NOMO-1 treated with dmso at 0.1 percent for 144 hours (cell line): ENCODE data around the gene TANGO6.

Source experiments
- DNase-seq: peaks from one replicate; lab custom pipeline; 2025; ENCODE audit not compliant: unreplicated experiment; lab: John Stamatoyannopoulos, UW

TANGO6 gene

DNA sequence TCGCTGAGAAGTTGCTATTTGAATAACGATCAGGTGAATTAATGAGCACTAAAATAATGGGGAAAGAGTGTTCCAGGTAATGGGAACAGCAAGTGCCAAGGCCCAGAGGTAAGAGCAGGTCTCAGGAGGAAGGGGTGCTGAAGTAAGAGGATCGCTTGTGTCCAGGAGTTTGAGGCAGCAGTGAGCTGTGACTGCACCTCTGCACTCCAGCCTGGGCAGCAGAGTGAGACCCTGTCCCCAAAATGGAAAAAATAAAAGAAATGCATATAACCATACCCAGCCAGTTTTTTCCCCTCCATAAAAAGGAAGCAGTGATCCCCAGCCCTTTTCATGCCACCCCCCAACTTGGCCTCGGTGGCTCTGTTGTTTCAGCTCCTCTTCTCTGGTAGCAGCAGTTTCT, 245.4 kb downstream of the TANGO6 start:
- DNase-seq = no peak

DNA sequence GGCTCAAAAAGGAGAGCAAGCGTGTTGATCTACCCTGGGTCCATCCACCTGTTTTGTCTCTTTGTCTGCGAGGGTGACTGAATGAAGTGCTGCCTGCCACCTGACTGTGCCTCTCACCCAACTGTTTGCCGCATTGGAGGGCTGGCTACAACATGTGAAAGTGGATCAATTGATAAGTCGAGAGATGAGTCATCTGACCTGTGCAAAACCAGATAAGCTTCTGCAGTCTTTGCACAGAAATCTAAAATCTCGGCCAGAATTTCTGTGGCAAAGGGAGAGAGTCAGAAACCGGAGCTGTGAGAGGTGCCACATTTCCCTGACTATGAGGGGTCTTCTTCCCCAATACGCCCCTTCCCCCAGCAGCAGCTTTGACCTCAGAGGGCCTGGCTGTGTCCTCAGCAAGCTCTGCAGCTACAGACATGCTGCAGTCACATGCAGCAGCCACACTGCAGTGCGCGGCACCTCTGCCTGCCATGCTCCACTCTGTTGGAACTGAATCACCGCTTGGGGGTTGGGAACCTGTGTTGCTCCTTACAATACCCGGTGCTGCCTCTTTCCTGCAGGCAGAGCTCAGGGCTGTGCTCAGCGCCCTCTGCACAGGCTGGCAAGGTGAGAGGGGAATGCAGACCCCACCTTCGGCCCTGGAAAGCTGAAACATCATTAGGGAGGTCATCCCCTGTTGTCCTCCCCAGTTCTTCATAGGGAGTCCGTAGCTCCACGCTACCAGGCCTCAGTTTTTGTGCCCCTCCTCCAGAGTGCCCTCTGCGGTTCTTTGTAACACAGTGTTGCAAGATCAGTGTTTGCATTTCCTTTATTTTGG, 246.0 kb downstream of the TANGO6 start:
- DNase-seq = no peak

DNA sequence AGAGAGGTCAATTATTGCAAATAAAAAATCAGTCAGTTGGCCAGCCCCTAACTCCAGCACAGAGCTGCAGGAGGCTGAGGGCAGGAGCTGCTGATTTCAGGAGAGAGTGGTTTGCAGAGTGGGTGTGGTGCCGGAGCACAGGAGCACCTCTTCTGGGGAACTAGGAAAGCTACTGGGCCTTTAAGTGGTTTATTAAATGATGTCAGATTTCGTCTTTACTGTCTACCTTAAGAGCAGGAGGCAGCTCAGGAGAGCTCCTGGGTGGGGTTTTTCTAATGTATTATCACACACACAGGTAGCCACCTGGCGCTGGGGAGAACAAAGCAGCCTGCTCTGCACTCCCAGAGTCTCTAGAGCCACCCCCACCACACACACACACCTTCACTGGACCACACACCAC, 250.6 kb downstream of the TANGO6 start:
- DNase-seq = no peak

DNA sequence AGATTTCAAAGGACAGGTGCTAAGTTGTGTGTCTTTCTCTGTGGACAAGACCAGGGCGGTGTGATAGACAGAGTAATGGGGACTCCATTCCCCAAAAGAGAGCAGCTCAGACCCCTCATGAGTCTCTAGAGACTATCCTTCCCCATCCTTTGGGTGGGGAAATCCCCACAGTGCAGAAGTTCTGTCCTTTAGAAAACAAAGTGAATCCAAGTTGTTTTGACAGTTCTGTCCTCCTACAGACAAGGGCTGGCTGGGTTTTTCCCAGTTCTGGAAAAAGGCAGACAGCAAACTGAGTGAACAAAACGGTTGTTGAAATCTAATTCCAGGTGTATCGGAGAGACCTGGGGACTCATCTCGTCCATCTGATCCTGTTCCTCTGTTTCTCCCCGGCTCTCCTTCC, 251.2 kb downstream of the TANGO6 start:
- DNase-seq = no peak

DNA sequence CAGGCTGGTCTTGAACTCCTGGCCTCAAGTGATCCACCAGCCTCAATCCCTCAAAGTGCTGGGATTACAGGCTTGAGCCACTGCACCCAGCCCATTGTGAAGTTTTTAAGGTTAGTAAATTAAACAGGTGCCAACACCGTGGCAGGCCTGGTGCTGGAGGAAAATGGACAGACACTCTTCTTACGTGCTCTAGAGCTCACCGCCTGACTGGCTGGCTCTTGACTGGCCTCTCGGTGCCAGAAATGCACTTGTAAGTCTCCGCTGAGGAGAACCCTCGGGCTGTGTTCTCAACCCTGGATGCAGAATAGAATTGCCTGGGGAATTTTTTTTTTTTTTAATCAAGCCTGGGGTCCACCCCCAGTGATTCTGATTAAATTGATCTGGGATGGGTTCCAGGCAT, 251.9 kb downstream of the TANGO6 start:
- no peak for DNase-seq

DNA sequence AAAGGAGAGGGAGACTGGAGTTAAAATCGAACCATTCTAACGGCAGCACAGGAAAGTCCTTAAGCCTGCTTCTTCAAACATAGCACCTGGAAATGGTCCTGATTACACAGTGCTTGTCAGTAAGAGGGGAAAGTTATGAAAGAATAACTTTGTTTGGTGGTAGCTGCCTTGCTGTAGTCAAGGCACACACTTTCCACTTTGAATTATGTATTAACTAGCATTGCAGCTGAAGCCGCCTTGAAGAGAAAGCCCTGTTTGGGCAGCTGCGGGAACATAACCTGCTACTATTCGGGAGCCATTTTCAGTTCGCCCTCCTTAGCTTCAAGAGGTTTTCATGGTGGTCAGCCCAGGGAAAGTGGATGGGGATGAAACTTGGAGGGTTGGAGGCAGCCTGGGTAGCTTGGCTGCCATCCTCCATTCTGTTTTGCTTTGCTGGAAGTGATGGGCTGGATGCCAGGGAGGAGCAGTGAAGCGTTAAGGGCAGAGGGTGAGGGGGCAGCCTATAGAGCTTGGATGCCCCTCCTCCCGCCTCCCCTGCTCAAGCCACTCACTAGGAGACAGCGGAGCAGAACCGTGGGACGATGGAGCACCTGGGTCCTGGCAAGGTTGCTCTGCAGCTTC, 256.9 kb downstream of the TANGO6 start:
- DNase-seq = no peak

DNA sequence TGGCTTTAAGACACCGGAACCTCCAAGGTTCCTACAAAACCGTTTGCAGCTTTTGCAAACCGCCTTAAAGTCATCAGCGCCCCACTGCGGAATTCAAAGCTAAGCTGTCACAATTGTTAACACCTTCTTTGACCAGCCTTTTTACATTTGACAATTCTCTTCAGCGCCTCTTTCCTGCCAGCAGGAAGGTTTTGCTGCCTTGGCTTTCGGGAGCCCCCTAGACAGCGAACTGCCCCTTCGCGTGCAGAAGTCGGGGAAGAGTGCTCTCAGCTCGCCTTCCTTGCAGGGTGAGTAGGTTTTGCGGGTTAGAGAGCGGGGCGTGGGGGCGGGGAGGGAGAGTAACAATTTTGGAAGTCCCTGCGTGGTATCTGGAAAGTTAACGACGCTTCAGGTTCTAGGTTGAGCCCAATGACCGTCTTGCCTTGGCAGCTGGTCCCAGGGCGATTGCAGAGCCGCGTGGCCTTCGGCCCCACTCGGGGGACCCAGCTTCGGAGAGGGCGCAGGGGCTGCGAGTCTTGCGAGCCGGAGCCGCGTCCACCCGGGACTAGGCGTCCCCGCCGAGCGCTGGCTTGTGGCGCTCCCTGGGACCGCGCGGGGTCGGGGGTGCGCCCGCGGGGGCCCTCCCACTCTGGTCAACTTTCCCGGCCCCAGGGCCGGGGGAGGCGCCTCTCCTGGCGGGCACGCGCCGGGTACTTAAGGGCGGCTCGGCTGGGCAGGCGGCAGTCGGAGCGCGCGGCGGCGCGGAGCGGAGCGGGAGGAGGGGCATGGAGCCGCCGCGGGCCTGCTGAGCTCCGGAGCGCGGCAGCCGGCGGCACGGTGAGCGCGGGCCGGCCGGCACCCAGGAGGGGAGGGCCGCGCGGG, 262.4 kb downstream of the TANGO6 start, which contains the start of gene HAS3:
Gene HAS3 (plus strand): TSS at position 153 of the 861 bp plus-strand sequence. CDS start 3,743 bp downstream, outside the sequence.
- DNase-seq = peak; percentile 35

DNA sequence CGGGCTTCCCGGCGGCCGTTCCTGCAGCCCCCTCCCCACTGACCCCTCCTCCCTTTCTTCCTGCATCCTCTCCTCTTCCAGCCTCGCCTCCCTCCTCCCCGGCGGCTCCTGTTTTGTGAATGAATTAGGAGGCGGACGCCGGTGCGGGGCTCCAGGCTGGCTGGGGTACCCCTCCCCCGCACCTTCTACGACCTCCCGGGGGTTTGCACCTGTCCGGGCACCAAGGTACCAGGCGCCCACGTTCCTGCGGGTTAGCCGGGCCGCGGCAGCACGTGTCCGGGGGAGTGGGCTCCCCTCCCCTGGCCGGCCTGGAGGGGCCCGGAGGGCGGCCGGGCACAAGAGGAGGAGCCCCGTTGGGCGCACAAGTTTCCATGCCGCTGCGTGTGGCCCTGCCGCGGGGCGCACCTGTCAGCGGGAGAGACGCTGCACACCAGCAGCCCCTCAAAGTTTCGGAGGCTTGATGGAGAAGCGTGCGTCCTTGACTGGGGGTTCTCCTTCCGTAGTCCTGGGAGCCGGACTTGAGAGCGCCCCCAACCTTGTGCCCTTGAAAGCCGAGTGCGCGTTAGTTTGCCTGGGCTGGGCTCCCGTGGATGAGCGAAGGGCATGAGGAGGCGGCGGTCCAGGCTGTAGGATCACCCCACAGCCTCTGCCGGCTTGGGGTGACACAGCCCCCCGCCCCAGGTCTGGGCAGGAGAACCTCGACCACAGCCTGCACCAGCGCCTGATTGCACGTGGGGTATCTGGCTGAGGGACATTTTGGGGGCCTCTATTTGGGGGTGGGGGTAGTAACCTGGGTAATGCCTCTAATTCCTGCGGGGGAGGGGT, 263.4 kb downstream of the TANGO6 start:
- no peak for DNase-seq

DNA sequence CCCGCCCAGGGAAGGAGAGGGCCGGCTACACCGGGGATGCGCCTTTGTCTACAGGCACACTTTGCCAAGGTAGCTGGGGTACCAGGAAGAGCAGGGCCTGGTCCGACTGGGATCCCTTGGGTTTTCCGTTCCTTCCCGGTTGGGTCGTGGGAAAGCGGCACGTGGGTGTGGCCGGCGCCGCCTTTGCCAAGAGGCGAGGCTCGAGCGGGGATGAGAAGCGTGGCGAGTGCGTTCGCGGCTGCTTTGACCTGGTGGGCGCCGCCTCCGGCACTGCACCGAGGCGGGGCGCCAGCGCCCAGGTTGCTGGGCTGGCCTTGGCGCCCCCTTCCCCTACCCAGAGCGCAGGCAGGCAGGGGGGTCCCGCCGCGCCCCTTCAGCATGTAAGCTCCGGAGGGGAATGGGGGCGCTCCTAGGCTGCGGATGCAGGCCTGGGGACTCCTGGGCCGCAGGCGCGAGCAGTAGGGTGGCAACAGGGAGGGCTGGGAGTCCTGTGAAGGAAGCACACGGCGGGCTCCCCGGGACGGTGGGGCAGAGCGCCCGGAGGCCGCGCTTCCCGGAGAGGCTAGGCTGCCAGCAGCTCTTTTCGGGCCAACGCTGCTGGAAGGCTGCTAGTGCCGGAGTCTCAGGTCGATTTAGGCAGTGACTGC, 264.1 kb downstream of the TANGO6 start:
- DNase-seq = no peak

DNA sequence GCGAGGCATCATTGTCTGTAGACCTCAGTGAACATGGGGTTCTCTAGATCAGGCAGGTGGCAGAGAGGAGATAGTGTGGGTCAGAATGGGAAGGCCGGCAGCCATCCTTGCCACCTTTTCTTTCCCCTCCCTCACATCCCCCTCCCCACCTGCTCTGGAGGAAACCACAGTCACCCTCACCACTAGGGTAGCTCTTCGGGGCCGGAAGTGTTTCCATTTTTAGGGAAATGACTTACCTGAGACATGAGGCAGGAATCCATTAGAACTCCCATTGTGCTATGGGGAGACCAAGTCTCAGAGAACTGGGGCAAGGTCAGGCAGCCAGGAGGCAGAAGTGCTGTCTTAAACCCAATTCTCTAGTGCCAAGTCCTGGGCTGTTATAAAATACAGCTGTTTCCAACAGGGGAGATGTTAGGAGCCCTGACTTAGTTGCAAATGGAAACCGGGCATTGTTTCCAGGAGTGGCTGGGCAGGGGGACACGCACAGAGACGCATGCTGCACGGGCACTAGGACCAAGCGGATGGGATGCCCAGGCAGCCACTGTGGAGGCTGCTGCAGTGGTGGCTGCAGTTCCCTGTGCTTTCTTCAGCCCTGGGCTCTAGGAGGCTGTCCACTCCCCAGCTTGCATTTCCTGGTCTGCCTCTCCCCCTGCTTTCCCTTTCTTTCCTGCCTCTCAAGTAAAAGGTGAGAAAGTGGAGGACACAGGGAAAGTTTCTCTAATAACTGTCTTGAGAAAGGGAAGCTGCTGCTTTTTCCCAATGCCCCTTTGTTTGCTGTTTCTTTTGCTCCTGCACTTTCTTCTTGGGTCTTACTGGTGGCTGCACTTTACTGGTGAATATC, 265.0 kb downstream of the TANGO6 start:
- no peak for DNase-seq

DNA sequence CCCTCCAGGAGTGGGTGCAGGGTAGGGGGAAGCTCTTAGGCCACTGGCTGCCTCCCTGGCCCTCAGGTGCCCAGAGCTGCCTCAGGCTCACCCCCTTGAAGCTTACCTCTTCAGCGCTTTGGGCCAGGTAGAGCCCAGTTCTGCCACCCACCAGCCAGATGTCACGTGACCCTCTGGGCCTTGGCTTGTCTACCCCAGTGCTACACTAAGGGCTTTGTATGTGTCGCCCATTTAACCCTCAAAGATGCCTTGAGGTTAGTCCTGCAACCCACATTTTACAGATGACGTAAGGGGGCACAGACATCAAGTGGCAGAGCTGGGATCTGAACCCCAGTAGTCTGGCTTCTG, 265.5 kb downstream of the TANGO6 start:
- no peak for DNase-seq

DNA sequence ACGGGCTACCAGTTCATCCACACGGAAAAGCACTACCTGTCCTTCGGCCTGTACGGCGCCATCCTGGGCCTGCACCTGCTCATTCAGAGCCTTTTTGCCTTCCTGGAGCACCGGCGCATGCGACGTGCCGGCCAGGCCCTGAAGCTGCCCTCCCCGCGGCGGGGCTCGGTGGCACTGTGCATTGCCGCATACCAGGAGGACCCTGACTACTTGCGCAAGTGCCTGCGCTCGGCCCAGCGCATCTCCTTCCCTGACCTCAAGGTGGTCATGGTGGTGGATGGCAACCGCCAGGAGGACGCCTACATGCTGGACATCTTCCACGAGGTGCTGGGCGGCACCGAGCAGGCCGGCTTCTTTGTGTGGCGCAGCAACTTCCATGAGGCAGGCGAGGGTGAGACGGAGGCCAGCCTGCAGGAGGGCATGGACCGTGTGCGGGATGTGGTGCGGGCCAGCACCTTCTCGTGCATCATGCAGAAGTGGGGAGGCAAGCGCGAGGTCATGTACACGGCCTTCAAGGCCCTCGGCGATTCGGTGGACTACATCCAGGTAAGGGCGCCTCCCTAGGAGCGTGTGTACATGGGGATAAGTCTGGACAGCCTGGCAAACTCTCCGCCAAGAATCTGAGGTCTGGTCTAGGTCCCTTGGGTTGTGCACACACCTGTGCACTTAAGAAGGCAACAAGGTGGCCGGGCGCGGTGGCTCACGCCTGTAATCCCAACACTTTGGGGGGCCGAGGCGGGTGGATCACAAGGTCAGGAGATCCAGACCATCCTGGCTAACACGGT, 266.3 kb downstream of the TANGO6 start:
- no peak for DNase-seq

DNA sequence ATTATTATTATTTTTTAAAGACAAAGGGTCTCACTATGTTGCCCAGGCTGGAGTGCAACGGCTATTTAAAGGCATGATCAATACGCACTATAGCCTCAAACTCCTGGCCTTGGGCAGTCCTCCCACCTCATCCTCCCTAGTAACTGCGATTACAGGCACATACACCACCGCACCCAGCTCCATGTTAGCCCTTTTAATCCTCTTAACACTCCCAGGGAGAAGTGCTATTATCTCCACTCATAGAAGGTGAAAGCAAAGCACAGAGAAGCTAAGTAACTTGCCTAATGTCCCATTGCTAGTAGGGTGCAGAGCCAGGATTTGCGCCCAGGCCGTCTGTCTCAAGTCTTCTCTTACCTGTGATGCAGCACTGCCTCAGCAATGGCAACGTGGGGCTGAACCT, 267.1 kb downstream of the TANGO6 start:
- no peak for DNase-seq

DNA sequence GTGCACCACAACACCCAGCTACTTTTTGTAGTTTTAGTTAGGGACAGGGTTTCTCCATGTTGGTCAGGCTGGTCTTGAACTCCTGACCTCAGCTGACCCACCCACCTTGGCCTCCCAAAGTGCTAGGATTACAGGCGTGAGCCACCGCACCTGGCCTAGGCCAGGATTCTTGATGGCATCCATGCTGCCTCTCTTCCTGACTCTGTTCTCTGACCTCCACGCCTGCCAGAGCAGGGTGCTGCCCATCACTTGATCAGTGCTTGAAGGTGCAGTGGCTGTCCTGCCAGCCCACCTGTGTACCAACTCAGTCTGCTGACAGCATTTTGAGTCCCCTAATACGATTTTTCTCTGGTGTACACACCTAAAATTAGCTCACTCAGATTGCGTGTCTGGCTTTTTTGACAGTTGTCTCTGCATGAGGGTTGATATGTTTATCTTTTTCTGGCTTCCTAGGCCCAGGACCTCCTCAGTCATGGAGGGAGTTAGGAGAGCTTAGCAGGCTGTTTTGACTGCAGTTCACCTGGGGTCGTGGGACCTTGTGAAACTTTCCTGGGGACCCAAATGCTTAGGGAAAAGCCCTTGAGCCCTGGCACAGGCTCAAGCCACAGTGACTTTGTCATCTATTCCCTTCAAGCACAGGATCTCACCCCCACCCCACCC, 268.0 kb downstream of the TANGO6 start:
- DNase-seq = no peak

DNA sequence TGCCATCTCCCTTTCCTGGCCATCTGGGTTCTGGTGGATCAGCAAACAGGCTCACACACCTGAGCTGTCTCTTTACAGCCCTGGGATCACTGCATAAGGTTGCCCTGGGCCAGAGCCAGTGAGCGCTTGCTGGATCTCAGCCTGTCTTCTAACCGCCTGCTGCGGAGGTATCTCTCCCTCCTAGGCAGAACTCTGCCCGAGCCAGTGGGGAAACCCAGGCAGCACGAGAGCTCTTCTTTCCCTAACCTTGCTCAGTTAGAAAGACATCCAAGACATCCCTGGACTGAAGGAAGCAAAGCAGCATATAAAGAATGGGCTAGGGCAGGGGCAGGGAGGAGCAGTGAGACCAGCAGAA, 268.5 kb downstream of the TANGO6 start:
- DNase-seq = no peak

DNA sequence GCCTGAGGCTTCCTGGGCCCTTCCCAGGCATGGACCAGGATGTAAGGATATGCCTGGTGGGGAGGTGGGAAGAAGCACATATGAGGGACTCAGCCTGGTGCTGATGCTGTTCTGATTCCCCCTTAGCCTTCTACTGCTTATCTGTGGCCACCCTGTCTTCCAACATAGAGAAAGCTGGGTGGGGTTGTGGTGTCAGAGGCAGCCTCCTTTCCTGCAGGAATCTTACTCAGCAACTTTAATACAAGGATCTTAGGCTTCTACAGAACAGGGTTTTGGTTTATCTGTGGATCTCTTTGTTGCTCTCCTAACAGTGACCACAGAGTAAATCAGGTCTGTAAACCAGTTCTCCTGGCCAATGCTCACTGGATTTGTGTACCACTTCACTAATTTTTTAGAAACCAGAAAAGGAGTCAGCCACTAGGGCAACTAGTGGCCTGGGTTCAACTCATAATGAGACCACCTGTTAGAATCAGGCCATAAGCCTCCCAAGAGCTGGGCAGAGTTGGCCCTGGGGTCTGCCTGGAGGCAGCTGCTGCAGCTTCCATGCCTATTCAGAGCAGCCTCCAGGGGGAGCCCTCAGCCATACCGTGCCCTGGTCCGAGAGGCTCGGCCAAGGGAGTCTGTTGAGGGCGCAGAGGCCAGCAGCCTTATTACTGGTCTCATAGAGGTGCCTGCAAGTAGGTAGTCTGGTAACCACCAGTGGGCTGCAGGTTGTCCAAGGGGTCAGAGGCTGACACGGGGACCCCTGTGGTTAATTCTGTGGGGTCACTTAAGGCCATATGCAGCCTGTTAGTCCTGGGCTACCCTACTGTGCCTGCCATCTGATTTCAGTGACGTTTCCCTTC, 269.2 kb downstream of the TANGO6 start:
- DNase-seq = peak; percentile 3

DNA sequence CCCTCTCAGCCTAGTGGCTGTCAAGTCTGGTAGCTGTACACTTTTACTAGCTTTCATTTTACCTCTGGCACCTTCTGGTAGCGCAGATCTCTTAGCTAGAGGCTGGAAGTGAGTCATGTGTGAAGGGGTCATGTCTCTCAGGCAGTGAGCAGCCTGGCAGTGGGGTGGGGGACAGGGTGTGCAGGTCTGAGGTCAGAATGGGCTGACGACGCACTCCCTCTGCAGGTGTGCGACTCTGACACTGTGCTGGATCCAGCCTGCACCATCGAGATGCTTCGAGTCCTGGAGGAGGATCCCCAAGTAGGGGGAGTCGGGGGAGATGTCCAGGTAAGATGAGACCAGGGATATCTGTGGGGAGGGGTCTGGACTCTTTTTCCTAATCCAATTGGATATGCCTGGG, 269.9 kb downstream of the TANGO6 start:
- no peak for DNase-seq
